Liver (tissue), 9 donors: ENCODE data around the gene DUSP2. TPM values are rescaled to one million over a fixed set of nuclear protein-coding genes. Genes with fewer than 3 reads are reported as not detected.

Experiments used
- DNase-seq: peaks from one replicate; pipeline ENCODE4 v3.0.0-alpha.2; 2017; ENCODE audit warnings: low spot score
- H3K27ac ChIP-seq, 2 donors: one replicate each; pipeline ENCODE4 v1.7.0; 2013; ENCODE audit warnings: inconsistent platforms in 2 of 2, low read length in 2 of 2, control low read depth in 1 of 2, low read depth in 1 of 2, mild to moderate bottlenecking in 1 of 2
- H3K27me3 ChIP-seq, 4 donors: one replicate each; pipeline versions ENCODE4 v1.6.1 to v1.7.0; 2013; ENCODE audit warnings: low read length in 3 of 4, inconsistent platforms in 1 of 4, mild to moderate bottlenecking in 1 of 4, moderate library complexity in 1 of 4; ENCODE audit not compliant: control insufficient read depth in 4 of 4, insufficient read depth in 4 of 4
- H3K36me3 ChIP-seq, 4 donors: one replicate each; pipeline versions ENCODE4 v1.6.1 to v1.7.0; 2013; ENCODE audit warnings: low read length in 3 of 4, mild to moderate bottlenecking in 3 of 4, low read depth in 1 of 4, moderate library complexity in 1 of 4; ENCODE audit not compliant: control insufficient read depth in 4 of 4, insufficient read depth in 3 of 4
- H3K4me1 ChIP-seq, 4 donors: one replicate each; pipeline versions ENCODE4 v1.6.1 to v1.7.0; 2013; ENCODE audit warnings: low read length in 3 of 4, mild to moderate bottlenecking in 3 of 4, moderate library complexity in 1 of 4; ENCODE audit not compliant: control insufficient read depth in 4 of 4, insufficient read depth in 4 of 4
- H3K4me3 ChIP-seq, 3 donors: one replicate each; pipeline versions ENCODE4 v1.6.1 to v1.7.0; 2013; ENCODE audit warnings: low read length in 3 of 3, control low read depth in 1 of 3, low read depth in 1 of 3, mild to moderate bottlenecking in 1 of 3
- H3K9ac ChIP-seq, 2 donors: one replicate each; pipeline ENCODE4 v1.7.0; 2013; ENCODE audit warnings: low read length in 2 of 2, mild to moderate bottlenecking in 2 of 2, moderate library complexity in 2 of 2, control low read depth in 1 of 2, low read depth in 1 of 2
- H3K9me3 ChIP-seq, 4 donors: one replicate each; pipeline versions ENCODE4 v1.6.1 to v1.7.0; 2013; ENCODE audit warnings: low read length in 3 of 4; ENCODE audit not compliant: control insufficient read depth in 4 of 4
- ATF3 ChIP-seq: IDR thresholded peaks from 2 replicates; pipeline ENCODE4 v1.6.1; 2016; ENCODE audit warnings: antibody characterized with exemption
- CTCF ChIP-seq: fragments of 150-350 bp; IDR thresholded peaks from 2 replicates; pipeline ENCODE4 v1.5.1; 2017; ENCODE audit warnings: improper control_type of control experiment, low read depth, low read length; ENCODE audit not compliant: missing input control
- FOXA1 ChIP-seq: IDR thresholded peaks from 2 replicates; pipeline ENCODE4 v1.6.1; 2016; ENCODE audit warnings: antibody characterized with exemption
- FOXA2 ChIP-seq: IDR thresholded peaks from 2 replicates; pipeline ENCODE4 v1.6.1; 2016; ENCODE audit warnings: antibody characterized with exemption
- GABPA ChIP-seq, 2 donors: IDR thresholded peaks in 1 of 2; conservative IDR thresholded peaks in 1 of 2; 2 replicates each; pipeline ENCODE4 v1.6.1; 2016; ENCODE audit warnings: antibody characterized with exemption in 2 of 2, mild to moderate bottlenecking in 1 of 2, moderate library complexity in 1 of 2
- HNF4A ChIP-seq, 2 donors: conservative IDR thresholded peaks; 2 replicates each; pipeline ENCODE4 v1.6.1; 2016; ENCODE audit warnings: antibody characterized with exemption in 2 of 2, mild to moderate bottlenecking in 2 of 2
- HNF4G ChIP-seq: IDR thresholded peaks from 2 replicates; pipeline ENCODE4 v1.6.1; 2016; ENCODE audit warnings: antibody characterized with exemption
- JUND ChIP-seq, 2 donors: IDR thresholded peaks; 2 replicates each; pipeline ENCODE4 v1.6.1; 2016; ENCODE audit warnings: antibody characterized with exemption in 2 of 2
- MAX ChIP-seq: IDR thresholded peaks from 2 replicates; pipeline ENCODE4 v1.6.1; 2016; ENCODE audit warnings: antibody characterized with exemption
- NR2F2 ChIP-seq: IDR thresholded peaks from 2 replicates; pipeline ENCODE4 v1.6.1; 2016; ENCODE audit warnings: antibody characterized with exemption
- RAD21 ChIP-seq, 2 donors: IDR thresholded peaks; 2 replicates each; pipeline ENCODE4 v1.6.1; 2016; ENCODE audit warnings: antibody characterized with exemption in 2 of 2, mild to moderate bottlenecking in 2 of 2
- REST ChIP-seq: IDR thresholded peaks from 2 replicates; pipeline ENCODE4 v1.6.1; 2016; ENCODE audit warnings: antibody characterized with exemption, mild to moderate bottlenecking
- RXRA ChIP-seq, 2 donors: IDR thresholded peaks; 2 replicates each; pipeline ENCODE4 v1.6.1; 2017 to 2018; ENCODE audit warnings: antibody characterized with exemption in 2 of 2, mild to moderate bottlenecking in 1 of 2
- SP1 ChIP-seq: IDR thresholded peaks from 2 replicates; pipeline ENCODE4 v1.6.1; 2018; ENCODE audit warnings: antibody characterized with exemption, mild to moderate bottlenecking
- TAF1 ChIP-seq: conservative IDR thresholded peaks from 2 replicates; pipeline ENCODE4 v1.6.1; 2016; ENCODE audit warnings: antibody characterized with exemption, mild to moderate bottlenecking
- YY1 ChIP-seq: IDR thresholded peaks from 2 replicates; pipeline ENCODE4 v1.6.1; 2016; ENCODE audit warnings: antibody characterized with exemption, mild to moderate bottlenecking
- WGBS: extraction: QIAGEN DNeasy Blood & Tissue Kit; methylation state at CpG from one replicate; pipeline ENCODE4 v1.1.7; 2013; 5-methylcytosine and 5-hydroxymethylcytosine counted together
- polyA plus RNA-seq, 2 donors: library from polyadenylated mRNA; stranded (reverse) in 1 of 2; unstranded in 1 of 2; fragments of 200-250 nt in 1 of 2; fragments of >200 nt in 1 of 2; fragmentation: Nextera tagmentation in 1 of 2; extraction: Ambion mirVana in 1 of 2; gene quantifications; one replicate each; pipeline versions ENCODE4 v1.2.1 to v1.2.3, GENCODE V29; 2013 to 2015
- total RNA-seq, 2 donors: library from RNA; depleted of rRNA; stranded (reverse); fragments of >200 nt; gene quantifications; one replicate each; pipeline ENCODE4 v1.2.3, GENCODE V29; 2014
- donor health status: healthy.
- donor health status: healthy.
- donor health status: healthy.
- donor health status: healthy.
- donor health status: healthy.

The DUSP2 gene
- total and polyA plus RNA-seq, 4 donors, result 0.99 to 2.8 (median 1.6) TPM

- no peak for TF ChIP-seq HNF4G
These were observed 20.6 kb downstream of the DUSP2 start (continued) for GRCh38 chr2:96124406-96125265.

- no peaks in the 10 kb centered on the region for H3K4me1 ChIP-seq
- no peak overlapping the region for H3K9ac ChIP-seq
- H3K36me3 ChIP-seq, result no peaks in the 10 kb centered on the region
- H3K9me3 ChIP-seq, result no peaks in the 10 kb centered on the region
- H3K27ac ChIP-seq, result no peak overlapping the region
- no peak for TF ChIP-seq JUND (IDR thresholded peaks at IDR 0.05)
- no peak for TF ChIP-seq MAX
- no peak for TF ChIP-seq YY1
- no peak for TF ChIP-seq TAF1
- TF ChIP-seq RXRA (IDR thresholded peaks at IDR 0.05), result no peak
- no peak for TF ChIP-seq REST
- no peak for TF ChIP-seq FOXA1
- no peak for TF ChIP-seq SP1
- no peak for TF ChIP-seq RAD21 (IDR thresholded peaks at IDR 0.05)
- TF ChIP-seq HNF4A (conservative IDR thresholded peaks at IDR 0.05), result no peak
- TF ChIP-seq GABPA (IDR thresholded peaks at IDR 0.05 in 1 of 2, conservative IDR thresholded peaks at IDR 0.05 in 1 of 2), result no peak
- TF ChIP-seq ATF3, result no peak
- H3K27me3 ChIP-seq, result no peaks in the 10 kb centered on the region
- no peak overlapping the region for H3K4me3 ChIP-seq
- WGBS, result 93% methylated on average over 11 of the region's 11 CpGs
- no peak for DNase-seq
These were observed 21.3 kb downstream of the DUSP2 start for GRCh38 chr2:96123936-96124335.

- TF ChIP-seq TAF1 (no peak), YY1 (no peak), NR2F2 (no peak), ATF3 (no peak), FOXA2 (no peak), GABPA (IDR thresholded peaks at IDR 0.05 in 1 of 2, conservative IDR thresholded peaks at IDR 0.05 in 1 of 2) (no peak), JUND (IDR thresholded peaks at IDR 0.05) (no peak), HNF4A (conservative IDR thresholded peaks at IDR 0.05) (no peak), CTCF (no peak), FOXA1 (no peak), SP1 (no peak), REST (no peak), RXRA (IDR thresholded peaks at IDR 0.05) (no peak), RAD21 (IDR thresholded peaks at IDR 0.05) (no peak)
- Histone ChIP-seq H3K4me1 (no peaks in the 10 kb centered on the region), H3K27ac (no peak overlapping the region), H3K36me3 (no peaks in the 10 kb centered on the region), H3K9ac (no peak overlapping the region), H3K9me3 (no peaks in the 10 kb centered on the region), H3K4me3 (no peak overlapping the region), H3K27me3 (no peaks in the 10 kb centered on the region)
- DNase-seq, result no peak
- 100% methylated on average over 1 of the region's 1 CpG for WGBS
These were observed 21.9 kb downstream of the DUSP2 start for GRCh38 chr2:96123290-96123689.
